GM18498 (cell line): ENCODE data around the gene NOS1AP.

Experiments used
- ATAC-seq: cut with Tn5 transposase; IDR thresholded peaks from one replicate; pipeline ENCODE4 v1.9.1; 2021; ENCODE audit warnings: mild to moderate bottlenecking, moderate library complexity; ENCODE audit not compliant: unreplicated experiment

The NOS1AP gene

GRCh38 chr1:162240577-162240976, 171.1 kb downstream of the NOS1AP start:
- no peak for ATAC-seq

DNA sequence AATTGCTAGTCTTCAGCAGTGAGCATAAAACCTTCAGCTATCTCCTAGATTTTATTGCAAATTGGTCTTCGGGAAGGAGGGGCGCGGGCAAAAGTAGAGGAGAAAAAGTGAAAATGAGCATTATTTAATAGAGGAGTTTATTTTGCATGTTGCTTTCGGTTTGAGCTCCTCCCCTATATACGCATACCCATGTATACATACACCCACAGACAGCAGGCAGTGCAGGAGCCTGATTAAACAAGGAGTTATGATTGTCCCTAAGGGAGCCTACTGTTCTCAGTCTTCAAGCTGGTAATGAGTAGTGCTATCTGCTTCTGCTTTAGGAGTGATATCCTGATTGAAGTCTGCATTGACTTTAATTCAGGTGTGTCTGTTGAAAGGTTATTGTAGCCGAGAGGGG, 173.3 kb downstream of the NOS1AP start:
- no peak for ATAC-seq

GRCh38 chr1:162248854-162249535, 179.5 kb downstream of the NOS1AP start:
- no peak for ATAC-seq

DNA sequence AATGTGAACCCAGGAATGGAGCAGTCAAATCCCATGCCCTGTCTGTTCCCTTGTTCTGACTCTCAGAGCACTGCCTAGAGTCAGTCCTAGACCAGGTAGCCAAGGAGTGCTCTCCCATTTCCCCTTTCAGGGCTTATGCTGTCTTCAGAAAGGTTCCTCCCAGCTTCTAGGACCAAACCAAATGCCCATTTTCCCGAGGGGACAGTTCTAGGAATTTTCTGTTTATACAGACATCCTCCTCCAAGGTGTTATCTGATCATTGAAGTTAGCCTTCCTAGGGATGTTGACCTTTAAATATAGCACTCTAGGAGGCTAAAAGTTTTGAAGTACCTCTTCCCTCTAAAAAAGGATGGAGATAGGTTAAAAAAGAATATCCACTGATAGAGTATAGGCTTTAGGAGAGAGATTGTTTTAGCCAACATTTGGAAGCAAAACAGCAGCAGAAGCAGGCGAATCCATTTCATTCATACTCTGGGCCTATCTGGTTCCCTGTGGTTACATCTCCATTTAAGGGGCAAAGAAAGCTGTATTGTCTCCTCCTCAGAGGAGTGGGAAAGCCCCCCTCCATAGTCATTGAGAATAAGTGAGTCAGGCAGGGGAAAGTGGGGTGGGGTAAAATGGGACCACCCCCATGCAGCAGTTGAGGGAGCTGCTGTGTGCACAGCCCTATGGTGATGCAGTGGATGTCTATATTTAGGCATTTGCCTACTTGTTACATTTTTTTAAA, 180.7 kb downstream of the NOS1AP start:
- no peak for ATAC-seq

DNA sequence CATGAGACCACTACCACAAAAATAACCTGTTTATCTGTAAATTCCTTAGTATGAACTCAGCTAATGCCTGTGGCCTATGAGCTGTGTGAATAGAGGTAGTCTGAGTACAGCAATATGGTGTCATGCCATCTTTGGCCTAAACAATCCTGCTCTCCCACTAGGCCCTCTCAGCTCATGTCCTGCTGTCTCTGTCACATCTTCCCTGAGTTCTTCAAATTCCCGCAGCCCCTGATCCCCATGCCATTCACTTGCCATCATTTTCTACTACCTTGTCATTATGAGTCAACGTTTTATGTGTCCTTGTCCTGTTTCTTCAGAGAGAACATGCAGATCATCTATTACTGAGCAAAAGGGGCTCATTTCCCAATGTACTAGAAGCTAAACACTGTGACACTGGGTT, 181.6 kb downstream of the NOS1AP start:
- no peak for ATAC-seq

GRCh38 chr1:162252214-162252613, 182.7 kb downstream of the NOS1AP start:
- ATAC-seq: no peak

DNA sequence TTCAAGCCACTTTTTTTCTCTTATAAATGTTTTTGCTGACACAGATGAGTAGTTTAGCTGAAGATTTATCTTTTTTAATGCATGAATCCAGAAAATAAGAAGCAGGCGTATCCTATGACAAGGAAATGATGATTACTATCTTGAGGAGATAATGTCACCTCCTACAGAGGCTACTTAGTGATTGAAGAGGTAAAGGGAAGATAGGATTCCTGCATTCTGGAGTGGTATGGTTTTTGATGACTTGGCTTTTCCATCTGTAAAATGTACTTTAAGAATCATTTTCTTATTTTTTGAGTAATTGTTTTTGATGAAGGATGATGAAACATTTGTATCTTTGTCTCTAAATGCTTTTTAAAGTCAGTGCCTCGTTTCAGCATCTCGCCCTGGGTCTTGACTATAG, 184.3 kb downstream of the NOS1AP start:
- ATAC-seq: no peak

GRCh38 chr1:162256287-162256686, 186.8 kb downstream of the NOS1AP start:
- no peak for ATAC-seq

GRCh38 chr1:162258394-162258793, 188.9 kb downstream of the NOS1AP start:
- ATAC-seq: no peak

GRCh38 chr1:162259894-162260455, 190.5 kb downstream of the NOS1AP start:
- ATAC-seq: no peak

DNA sequence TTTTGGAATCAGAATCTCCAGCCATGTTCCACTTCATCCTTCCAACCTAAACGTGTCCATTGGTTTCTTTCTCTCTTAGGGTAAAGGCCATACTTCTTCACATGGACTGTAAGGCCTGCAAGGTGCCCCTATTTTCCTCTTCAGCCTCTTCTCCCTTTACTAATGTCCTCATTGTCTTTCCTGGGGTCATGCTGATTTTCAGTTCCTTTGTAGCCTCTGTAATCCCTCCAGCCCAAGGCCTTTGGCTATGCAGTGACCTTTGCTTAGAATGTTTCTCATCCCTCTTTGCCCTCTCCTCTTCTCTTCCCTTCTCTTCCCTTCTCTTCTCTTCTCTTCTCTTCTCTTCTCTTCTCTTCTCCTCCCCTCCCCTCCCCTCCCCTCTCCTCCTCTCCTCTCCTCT, 194.6 kb downstream of the NOS1AP start:
- no peak for ATAC-seq

- ATAC-seq: peak; percentile 70
Observed at GRCh38 chr1:162265983-162266382, 196.5 kb downstream of the NOS1AP start.

GRCh38 chr1:162270016-162270770, 200.7 kb downstream of the NOS1AP start:
- no peak for ATAC-seq

- no peak for ATAC-seq
Observed at GRCh38 chr1:162271972-162272371, 202.5 kb downstream of the NOS1AP start.

GRCh38 chr1:162272419-162272818, 202.9 kb downstream of the NOS1AP start:
- ATAC-seq: no peak

- ATAC-seq: no peak
Observed at GRCh38 chr1:162275622-162276175, 206.2 kb downstream of the NOS1AP start.

DNA sequence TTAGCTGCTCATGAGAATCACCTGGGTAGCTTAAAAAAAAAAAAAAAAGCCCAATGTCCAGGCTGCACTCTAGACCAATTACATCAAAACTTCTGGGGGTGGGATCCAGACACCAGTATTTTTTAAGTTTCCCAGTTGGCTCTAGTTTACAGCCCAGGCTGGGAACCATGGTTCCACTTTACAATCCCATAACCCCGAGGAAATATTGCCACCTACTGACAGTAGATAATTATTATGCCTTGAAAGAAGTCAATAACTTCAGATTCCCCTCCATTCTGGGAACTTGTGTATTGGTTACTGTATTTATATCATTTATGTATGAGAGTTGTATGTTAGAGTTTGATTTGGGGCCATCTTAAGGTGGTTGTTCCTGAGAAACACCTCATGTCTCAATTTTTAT, 207.0 kb downstream of the NOS1AP start:
- ATAC-seq: no peak

GRCh38 chr1:162279136-162279498, 209.6 kb downstream of the NOS1AP start:
- no peak for ATAC-seq

GRCh38 chr1:162281426-162281825, 211.9 kb downstream of the NOS1AP start:
- ATAC-seq: no peak

GRCh38 chr1:162283657-162284056, 214.2 kb downstream of the NOS1AP start:
- no peak for ATAC-seq

- no peak for ATAC-seq
Observed at GRCh38 chr1:162284206-162284955, 214.9 kb downstream of the NOS1AP start.
